Esophagus muscularis mucosa (tissue), 3 donors: ENCODE results near the gene CPA3.

ENCODE experiments used
- CTCF ChIP-seq, 3 experiments: fragments of 200-600 bp in 2 of 3; fragments of 450-650 bp in 1 of 3; sonication (generic) in 2 of 3; IDR thresholded peaks; one replicate each; pipeline ENCODE4 v1.5.1; 2017 to 2019; ENCODE audit warnings: antibody characterized with exemption in 3 of 3, mild to moderate bottlenecking in 2 of 3, moderate library complexity in 1 of 3
- POLR2AphosphoS5 ChIP-seq, 2 donors: sonication (generic); formaldehyde crosslinking; IDR thresholded peaks; one replicate each; pipeline ENCODE4 v1.6.1; 2017; ENCODE audit warnings: antibody characterized with exemption in 2 of 2

- TF ChIP-seq CTCF (IDR thresholded peaks at IDR 0.05) (no peak), POLR2AphosphoS5 (IDR thresholded peaks at IDR 0.05) (no peak)
Measured at GRCh38 chr3:148940983-148941382, 75.9 kb downstream of the CPA3 start.
